Mesenchymal stem cell (in vitro differentiated cells and primary cell): ENCODE measurements around the gene FAM169A.

Experiments
- DNase-seq: peaks from one replicate; pipeline ENCODE4 v3.0.0-alpha.2; 2013
- H2AFZ ChIP-seq: one replicate; pipeline ENCODE4 v1.6.1; 2013; ENCODE audit warnings: low read depth, mild to moderate bottlenecking, control low read depth, inconsistent platforms, low read length, moderate library complexity
- H2AK5ac ChIP-seq: 2 replicates; pipeline ENCODE4 v1.6.1; 2013; ENCODE audit warnings: low read length, moderate library complexity, mild to moderate bottlenecking, inconsistent platforms; ENCODE audit not compliant: severe bottlenecking
- H2BK120ac ChIP-seq: one replicate; pipeline ENCODE4 v1.6.1; 2013; ENCODE audit warnings: low read depth, mild to moderate bottlenecking, inconsistent platforms, low read length, moderate library complexity
- H2BK12ac ChIP-seq, 2 experiments: one replicate each; pipeline ENCODE4 v1.6.1; 2013; ENCODE audit warnings: inconsistent platforms in 2 of 2, low read length in 2 of 2, mild to moderate bottlenecking in 2 of 2, moderate library complexity in 2 of 2, control low read depth in 1 of 2
- H2BK15ac ChIP-seq: one replicate; pipeline ENCODE4 v1.6.1; 2013; ENCODE audit warnings: mild to moderate bottlenecking, low read depth, inconsistent platforms; ENCODE audit not compliant: poor library complexity, severe bottlenecking
- H2BK5ac ChIP-seq: 2 replicates; pipeline ENCODE4 v1.6.1; 2013; ENCODE audit warnings: low read depth, mild to moderate bottlenecking, low read length, control low read depth, inconsistent platforms; ENCODE audit not compliant: poor library complexity, severe bottlenecking
- H3K14ac ChIP-seq, 2 experiments: one replicate each; pipeline ENCODE4 v1.6.1; 2013; ENCODE audit warnings: inconsistent platforms in 2 of 2, low read length in 2 of 2, control low read depth in 1 of 2, mild to moderate bottlenecking in 1 of 2, moderate library complexity in 1 of 2
- H3K18ac ChIP-seq, 2 experiments: one replicate each; pipeline ENCODE4 v1.6.1; 2013; ENCODE audit warnings: inconsistent platforms in 2 of 2, low read length in 2 of 2, control low read depth in 1 of 2, low read depth in 1 of 2, mild to moderate bottlenecking in 1 of 2
- H3K23ac ChIP-seq, 2 experiments: one replicate each; pipeline ENCODE4 v1.6.1; 2013; ENCODE audit warnings: inconsistent platforms in 2 of 2, low read length in 2 of 2, mild to moderate bottlenecking in 2 of 2, moderate library complexity in 2 of 2, control low read depth in 1 of 2
- H3K27ac ChIP-seq: 2 replicates; pipeline ENCODE4 v1.5.1; 2013; ENCODE audit warnings: mild to moderate bottlenecking, moderate library complexity, low read length, control low read depth, inconsistent platforms; ENCODE audit not compliant: poor library complexity, severe bottlenecking
- H3K27me3 ChIP-seq, 2 experiments: 2 replicates each; pipeline versions ENCODE4 v1.6.1 to v1.7.0; 2013; ENCODE audit warnings: low read length in 2 of 2, mild to moderate bottlenecking in 2 of 2, moderate library complexity in 2 of 2, control low read depth in 1 of 2, inconsistent platforms in 1 of 2; ENCODE audit not compliant: control insufficient read depth in 1 of 2, insufficient read depth in 1 of 2
- H3K36me3 ChIP-seq, 2 experiments: 2 replicates each; pipeline versions ENCODE4 v1.6.1 to v1.7.0; 2013; ENCODE audit warnings: low read length in 2 of 2, control low read depth in 1 of 2, inconsistent platforms in 1 of 2, low read depth in 1 of 2, mild to moderate bottlenecking in 1 of 2; ENCODE audit not compliant: insufficient read depth in 2 of 2, control insufficient read depth in 1 of 2
- H3K4ac ChIP-seq, 2 experiments: one replicate each; pipeline ENCODE4 v1.6.1; 2013; ENCODE audit warnings: inconsistent platforms in 2 of 2, low read length in 2 of 2, mild to moderate bottlenecking in 2 of 2, moderate library complexity in 2 of 2, control low read depth in 1 of 2, low read depth in 1 of 2
- H3K4me1 ChIP-seq: 2 replicates; pipeline ENCODE4 v1.6.1; 2013; ENCODE audit warnings: low read depth, low read length, control low read depth; ENCODE audit not compliant: control insufficient read depth, insufficient read depth
- H3K4me2 ChIP-seq: 2 replicates; pipeline ENCODE4 v1.6.1; 2013; ENCODE audit warnings: low read length, mild to moderate bottlenecking, inconsistent platforms; ENCODE audit not compliant: poor library complexity, severe bottlenecking
- H3K4me3 ChIP-seq, 2 experiments: 2 replicates each; pipeline versions ENCODE4 v1.5.1 to v1.7.0; 2013; ENCODE audit warnings: low read length in 2 of 2, mild to moderate bottlenecking in 2 of 2, control low read depth in 1 of 2, low read depth in 1 of 2; ENCODE audit not compliant: insufficient read depth in 1 of 2
- H3K79me1 ChIP-seq: replicated peaks from 2 replicates; pipeline ENCODE4 v1.6.1; 2013; ENCODE audit warnings: mild to moderate bottlenecking, control low read depth, low read length, inconsistent platforms; ENCODE audit not compliant: poor library complexity, severe bottlenecking
- H3K9ac ChIP-seq: 2 replicates; pipeline ENCODE4 v1.7.0; 2013; ENCODE audit warnings: mild to moderate bottlenecking, low read length, moderate library complexity
- H3K9me3 ChIP-seq: 2 replicates; pipeline ENCODE4 v1.7.0; 2013; ENCODE audit warnings: mild to moderate bottlenecking, low read length; ENCODE audit not compliant: control insufficient read depth
- H4K8ac ChIP-seq: one replicate; pipeline ENCODE4 v1.6.1; 2013; ENCODE audit warnings: inconsistent platforms, mild to moderate bottlenecking, low read length, moderate library complexity
- H4K91ac ChIP-seq: one replicate; pipeline ENCODE4 v1.6.1; 2013; ENCODE audit warnings: mild to moderate bottlenecking, low read length, inconsistent platforms
- WGBS: methylation state at CpG from one replicate; pipeline ENCODE4 v1.1.7; 2013; ENCODE audit warnings: mixed read lengths; 5-methylcytosine and 5-hydroxymethylcytosine counted together

The FAM169A gene

GRCh38 chr5:74895906-74896305 lies 29.7 kb upstream of the FAM169A start:
- H3K14ac ChIP-seq: no peak overlapping the region
- H3K27me3 ChIP-seq: peaks cover 0 to 15% of the 10 kb centered on the region in 2 experiments
- H2AK5ac ChIP-seq: no peak overlapping the region
- no peaks in the 10 kb centered on the region for H3K79me1 ChIP-seq
- H2BK5ac ChIP-seq: no peak overlapping the region
- no peak overlapping the region for H4K8ac ChIP-seq
- no peak overlapping the region for H3K4me2 ChIP-seq
- H3K9ac ChIP-seq: no peak overlapping the region
- no peak overlapping the region for H3K27ac ChIP-seq
- H3K23ac ChIP-seq: no peak overlapping the region
- H2BK12ac ChIP-seq: no peak overlapping the region
- DNase-seq: no peak
- H2AFZ ChIP-seq: no peak overlapping the region
- no peak overlapping the region for H2BK15ac ChIP-seq
- H3K4ac ChIP-seq: no peak overlapping the region
- H3K4me1 ChIP-seq: no peaks in the 10 kb centered on the region
- H2BK120ac ChIP-seq: no peak overlapping the region
- H3K4me3 ChIP-seq: peak overlapping the region in 1 of 2 experiments; percentile 54
- peaks cover 9% of the 10 kb centered on the region for H3K9me3 ChIP-seq
- H4K91ac ChIP-seq: no peak overlapping the region
- WGBS: 97% methylated on average over 5 of the region's 5 CpGs
- H3K36me3 ChIP-seq: no peaks in the 10 kb centered on the region
- H3K18ac ChIP-seq: no peak overlapping the region

GRCh38 chr5:74894351-74894750 lies 28.2 kb upstream of the FAM169A start:
- no peaks in the 10 kb centered on the region for H3K4me1 ChIP-seq
- H3K4ac ChIP-seq: no peak overlapping the region
- H4K8ac ChIP-seq: no peak overlapping the region
- H3K4me2 ChIP-seq: no peak overlapping the region
- H3K18ac ChIP-seq: no peak overlapping the region
- no peak overlapping the region for H3K23ac ChIP-seq
- no peaks in the 10 kb centered on the region for H3K79me1 ChIP-seq
- no peak overlapping the region for H3K4me3 ChIP-seq
- DNase-seq: no peak
- WGBS: 80% methylated on average over 2 of the region's 2 CpGs
- H2AFZ ChIP-seq: no peak overlapping the region
- H3K27me3 ChIP-seq: peaks cover 0 to 23% of the 10 kb centered on the region in 2 experiments
- no peak overlapping the region for H2BK15ac ChIP-seq
- H2BK12ac ChIP-seq: no peak overlapping the region
- H2AK5ac ChIP-seq: no peak overlapping the region
- no peak overlapping the region for H3K14ac ChIP-seq
- H4K91ac ChIP-seq: no peak overlapping the region
- H2BK5ac ChIP-seq: no peak overlapping the region
- H3K9ac ChIP-seq: no peak overlapping the region
- H3K27ac ChIP-seq: no peak overlapping the region
- no peak overlapping the region for H2BK120ac ChIP-seq
- no peaks in the 10 kb centered on the region for H3K36me3 ChIP-seq
- H3K9me3 ChIP-seq: peaks cover 9% of the 10 kb centered on the region

- no peak for DNase-seq
- Histone ChIP-seq H3K4me2 (no peak overlapping the region), H3K9me3 (peaks cover 9% of the 10 kb centered on the region), H2AFZ (no peak overlapping the region), H3K14ac (no peak overlapping the region), H2BK15ac (no peak overlapping the region), H3K4ac (no peak overlapping the region), H2BK12ac (no peak overlapping the region), H2AK5ac (no peak overlapping the region), H2BK5ac (no peak overlapping the region), H3K18ac (no peak overlapping the region), H3K36me3 (no peaks in the 10 kb centered on the region), H3K23ac (no peak overlapping the region), H3K9ac (no peak overlapping the region), H3K27me3 (peaks cover 0 to 27% of the 10 kb centered on the region in 2 experiments), H2BK120ac (no peak overlapping the region), H3K4me3 (no peak overlapping the region), H3K79me1 (no peaks in the 10 kb centered on the region), H3K4me1 (no peaks in the 10 kb centered on the region), H4K91ac (no peak overlapping the region), H3K27ac (no peak overlapping the region), H4K8ac (no peak overlapping the region)
- WGBS: 73% methylated on average over 1 of the region's 2 CpGs
These were observed 26.7 kb upstream of the FAM169A start for GRCh38 chr5:74892921-74893320.

GRCh38 chr5:74889523-74890105 lies 23.4 kb upstream of the FAM169A start:
- Histone ChIP-seq H3K9ac (no peak overlapping the region), H3K9me3 (peaks cover 2% of the 10 kb centered on the region), H2AFZ (no peak overlapping the region), H4K91ac (no peak overlapping the region), H3K4ac (no peak overlapping the region), H3K27me3 (peaks cover 3 to 20% of the 10 kb centered on the region in 2 experiments), H2BK12ac (no peak overlapping the region), H3K4me2 (no peak overlapping the region), H4K8ac (no peak overlapping the region), H3K4me3 (no peak overlapping the region), H3K36me3 (no peaks in the 10 kb centered on the region), H2BK15ac (no peak overlapping the region), H3K27ac (no peak overlapping the region), H2AK5ac (no peak overlapping the region), H3K79me1 (no peaks in the 10 kb centered on the region), H2BK120ac (no peak overlapping the region), H3K14ac (no peak overlapping the region), H3K23ac (no peak overlapping the region), H2BK5ac (no peak overlapping the region), H3K18ac (no peak overlapping the region), H3K4me1 (peaks cover 5% of the 10 kb centered on the region)
- no peak for DNase-seq
- no CpG with 5 or more reads among the region's 2 CpGs for WGBS
